Vagina (tissue), 2 donors: ENCODE results near the gene ULK4. TPM values are rescaled to one million over a fixed set of nuclear protein-coding genes. Genes with fewer than 3 reads are reported as not detected.

Source experiments
- DNase-seq, 2 donors: peaks; one replicate each; pipeline ENCODE4 v3.0.0-alpha.2; 2017; ENCODE audit errors: extremely low spot score in 2 of 2
- H3K27ac ChIP-seq: fragments of 200-600 bp; sonication (generic); one replicate; pipeline ENCODE4 v1.5.1; 2019
- H3K27me3 ChIP-seq: fragments of 200-600 bp; sonication (generic); one replicate; pipeline ENCODE4 v1.5.1; 2019
- H3K36me3 ChIP-seq, 2 donors: fragments of 200-600 bp; sonication (generic); one replicate each; pipeline ENCODE4 v1.5.1; 2017 to 2019
- H3K4me1 ChIP-seq: fragments of 200-600 bp; sonication (generic); one replicate; pipeline ENCODE4 v1.5.1; 2019
- H3K4me3 ChIP-seq, 2 donors: fragments of 200-600 bp; sonication (generic); 1 replicate in 1 of 2; 2 replicates in 1 of 2; pipeline ENCODE4 v1.5.1; 2016 to 2019
- H3K9me3 ChIP-seq: fragments of 200-600 bp; sonication (generic); one replicate; pipeline ENCODE4 v1.5.1; 2019
- CTCF ChIP-seq, 3 experiments: fragments of 450-650 bp in 2 of 3; fragments of 200-600 bp in 1 of 3; sonication (generic) in 1 of 3; IDR thresholded peaks; one replicate each; pipeline ENCODE4 v1.5.1; 2017 to 2019; ENCODE audit warnings: antibody characterized with exemption in 3 of 3, mild to moderate bottlenecking in 2 of 3, moderate library complexity in 2 of 3
- POLR2A ChIP-seq, 2 donors: fragments of 450-650 bp; IDR thresholded peaks; one replicate each; pipeline ENCODE4 v1.6.1; 2017; ENCODE audit warnings: antibody characterized with exemption in 2 of 2, mild to moderate bottlenecking in 2 of 2, moderate library complexity in 2 of 2
- POLR2AphosphoS5 ChIP-seq, 2 donors: sonication (generic); formaldehyde crosslinking; IDR thresholded peaks; one replicate each; pipeline ENCODE4 v1.9.0; 2017; ENCODE audit warnings: antibody characterized with exemption in 2 of 2, mild to moderate bottlenecking in 2 of 2, low read depth in 1 of 2; ENCODE audit not compliant: insufficient read depth in 1 of 2
- intact Hi-C: fragments of 100-400 bp; cut with DNase I; formaldehyde crosslinking; loops from one replicate; pipeline ENCODE4 v1.15.1; 2023
- total RNA-seq: library from RNA; depleted of rRNA; stranded (reverse); fragments of >200 nt; gene quantifications from one replicate; pipeline ENCODE4 v1.2.3, GENCODE V29; 2016

ULK4 gene
- total RNA-seq, 1 donor from 2014 or later, result 24.1 TPM

GRCh38 chr3:41441139-41441538, 520.8 kb downstream of the ULK4 start:
- no peaks in the 10 kb centered on the region for H3K27me3 ChIP-seq
- intact Hi-C loops, result no loop called here
- H3K4me3 ChIP-seq, result no peak overlapping the region

GRCh38 chr3:41436983-41437382, 524.9 kb downstream of the ULK4 start:
- H3K27me3 ChIP-seq, result no peaks in the 10 kb centered on the region
- no peaks in the 10 kb centered on the region for H3K36me3 ChIP-seq
- no peaks in the 10 kb centered on the region for H3K4me1 ChIP-seq
- no peak overlapping the region for H3K27ac ChIP-seq
- no peaks in the 10 kb centered on the region for H3K9me3 ChIP-seq
- intact Hi-C loops, result no loop called here
- DNase-seq, result no peak
- no peak overlapping the region for H3K4me3 ChIP-seq
- TF ChIP-seq CTCF (IDR thresholded peaks at IDR 0.05), result no peak
- no peak for TF ChIP-seq POLR2A (IDR thresholded peaks at IDR 0.05)
- no peak for TF ChIP-seq POLR2AphosphoS5 (IDR thresholded peaks at IDR 0.05; ENCODE audit: insufficient read depth in 1 of 2, low read depth in 1 of 2)

More at GRCh38 chr3:41441139-41441538, 520.8 kb downstream of the ULK4 start:
- no peaks in the 10 kb centered on the region for H3K36me3 ChIP-seq
- no peak for DNase-seq
- no peak overlapping the region for H3K27ac ChIP-seq
- H3K4me1 ChIP-seq, result no peaks in the 10 kb centered on the region
- H3K9me3 ChIP-seq, result no peaks in the 10 kb centered on the region
- TF ChIP-seq CTCF (IDR thresholded peaks at IDR 0.05) (no peak), POLR2AphosphoS5 (IDR thresholded peaks at IDR 0.05; ENCODE audit: insufficient read depth in 1 of 2, low read depth in 1 of 2) (no peak), POLR2A (IDR thresholded peaks at IDR 0.05) (no peak)

GRCh38 chr3:41434781-41435180, 527.1 kb downstream of the ULK4 start:
- TF ChIP-seq POLR2A (IDR thresholded peaks at IDR 0.05) (no peak), POLR2AphosphoS5 (IDR thresholded peaks at IDR 0.05; ENCODE audit: insufficient read depth in 1 of 2, low read depth in 1 of 2) (no peak), CTCF (IDR thresholded peaks at IDR 0.05) (no peak)
- Histone ChIP-seq H3K27me3 (no peaks in the 10 kb centered on the region), H3K4me1 (no peaks in the 10 kb centered on the region), H3K27ac (no peak overlapping the region), H3K36me3 (no peaks in the 10 kb centered on the region), H3K4me3 (no peak overlapping the region), H3K9me3 (no peaks in the 10 kb centered on the region)
- intact Hi-C loops, result no loop called here
- DNase-seq, result no peak

- Histone ChIP-seq H3K4me3 (no peak overlapping the region), H3K27me3 (no peaks in the 10 kb centered on the region), H3K27ac (no peak overlapping the region), H3K36me3 (no peaks in the 10 kb centered on the region), H3K4me1 (no peaks in the 10 kb centered on the region), H3K9me3 (no peaks in the 10 kb centered on the region)
- intact Hi-C loops, result no loop called here
- no peak for TF ChIP-seq POLR2A (IDR thresholded peaks at IDR 0.05)
- no peak for TF ChIP-seq POLR2AphosphoS5 (IDR thresholded peaks at IDR 0.05; ENCODE audit: insufficient read depth in 1 of 2, low read depth in 1 of 2)
- no peak for TF ChIP-seq CTCF (IDR thresholded peaks at IDR 0.05)
- DNase-seq, result no peak
Observed at GRCh38 chr3:41431386-41431785, 530.5 kb downstream of the ULK4 start.

- no peak for DNase-seq
- H3K36me3 ChIP-seq, result no peaks in the 10 kb centered on the region
- H3K27me3 ChIP-seq, result no peaks in the 10 kb centered on the region
- no peaks in the 10 kb centered on the region for H3K4me1 ChIP-seq
- H3K4me3 ChIP-seq, result no peak overlapping the region
- no peak overlapping the region for H3K27ac ChIP-seq
- intact Hi-C loops, result no loop called here
- TF ChIP-seq POLR2AphosphoS5 (IDR thresholded peaks at IDR 0.05; ENCODE audit: insufficient read depth in 1 of 2, low read depth in 1 of 2) (no peak), POLR2A (IDR thresholded peaks at IDR 0.05) (no peak), CTCF (IDR thresholded peaks at IDR 0.05) (no peak)
- no peaks in the 10 kb centered on the region for H3K9me3 ChIP-seq
Observed at GRCh38 chr3:41430886-41431285, 531.0 kb downstream of the ULK4 start.
